ENCODE measurements around the gene MAP3K3. TPM values are rescaled to one million over a fixed set of nuclear protein-coding genes. Genes with fewer than 3 reads are reported as not detected.

MAP3K3 gene
- total and polyA plus RNA-seq, 9 of the 15 experiments (the other 6 are each of a cell fraction or from before 2014, with no cell fraction given) = 0.69 to 16.5 (median 12.1) TPM

DNA sequence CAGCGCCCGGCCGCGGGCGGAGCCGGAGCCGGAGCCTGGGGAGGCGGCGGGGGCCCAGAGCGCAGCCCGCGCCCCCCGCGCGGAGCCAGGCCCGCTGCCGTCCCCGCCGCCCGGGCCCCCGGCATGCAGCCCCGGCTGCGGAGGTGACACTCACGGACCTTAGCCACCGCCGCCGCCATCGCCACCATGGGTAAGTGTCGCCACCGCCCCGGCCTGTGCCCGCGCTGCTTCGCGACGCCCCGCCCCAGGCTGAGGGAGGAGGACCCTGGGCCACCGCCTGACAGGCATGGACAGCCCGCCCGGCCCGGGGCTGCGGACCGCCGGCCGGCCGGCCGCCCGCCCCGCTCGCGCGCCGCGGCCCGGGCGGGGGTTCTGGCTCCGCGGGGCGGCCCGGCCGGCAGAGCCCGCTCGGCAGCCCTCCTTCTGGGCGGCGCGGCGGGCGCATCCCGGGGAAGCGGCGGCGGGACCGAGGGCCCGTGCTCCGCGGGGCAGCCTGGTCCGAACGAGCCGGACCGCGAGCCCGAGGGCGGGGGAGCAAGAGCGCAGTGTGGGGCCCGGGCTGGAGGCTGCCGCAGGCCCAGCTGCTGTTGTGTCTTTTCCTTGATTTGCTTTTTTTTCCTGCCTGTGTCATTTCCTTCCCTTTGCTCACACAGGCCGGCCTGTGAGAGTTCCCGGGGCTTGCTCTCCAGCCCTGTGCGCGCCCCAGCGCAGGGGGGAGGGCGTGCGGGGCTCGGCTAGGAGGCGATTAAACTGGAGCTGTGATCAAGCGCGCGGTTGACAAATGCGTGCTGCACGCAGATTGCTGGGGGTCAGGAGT, 565 bp downstream of the MAP3K3 start (continued):
- no peak for TF ChIP-seq HMGN3 (IDR thresholded peaks at IDR 0.05; ENCODE audit: borderline replicate concordance, extremely low read depth, insufficient read length, low read depth, low read length)
- no peak for TF ChIP-seq BCL6 (CRISPR knock-in tag; IDR thresholded peaks at IDR 0.05)
- no peak for TF ChIP-seq CEBPG (CRISPR knock-in tag; IDR thresholded peaks at IDR 0.05)
- TF ChIP-seq CEBPG (tag; conservative IDR thresholded peaks at IDR 0.05 in 1 of 2, IDR thresholded peaks at IDR 0.05 in 1 of 2) = no peak
- TF ChIP-seq, protein P1, sequence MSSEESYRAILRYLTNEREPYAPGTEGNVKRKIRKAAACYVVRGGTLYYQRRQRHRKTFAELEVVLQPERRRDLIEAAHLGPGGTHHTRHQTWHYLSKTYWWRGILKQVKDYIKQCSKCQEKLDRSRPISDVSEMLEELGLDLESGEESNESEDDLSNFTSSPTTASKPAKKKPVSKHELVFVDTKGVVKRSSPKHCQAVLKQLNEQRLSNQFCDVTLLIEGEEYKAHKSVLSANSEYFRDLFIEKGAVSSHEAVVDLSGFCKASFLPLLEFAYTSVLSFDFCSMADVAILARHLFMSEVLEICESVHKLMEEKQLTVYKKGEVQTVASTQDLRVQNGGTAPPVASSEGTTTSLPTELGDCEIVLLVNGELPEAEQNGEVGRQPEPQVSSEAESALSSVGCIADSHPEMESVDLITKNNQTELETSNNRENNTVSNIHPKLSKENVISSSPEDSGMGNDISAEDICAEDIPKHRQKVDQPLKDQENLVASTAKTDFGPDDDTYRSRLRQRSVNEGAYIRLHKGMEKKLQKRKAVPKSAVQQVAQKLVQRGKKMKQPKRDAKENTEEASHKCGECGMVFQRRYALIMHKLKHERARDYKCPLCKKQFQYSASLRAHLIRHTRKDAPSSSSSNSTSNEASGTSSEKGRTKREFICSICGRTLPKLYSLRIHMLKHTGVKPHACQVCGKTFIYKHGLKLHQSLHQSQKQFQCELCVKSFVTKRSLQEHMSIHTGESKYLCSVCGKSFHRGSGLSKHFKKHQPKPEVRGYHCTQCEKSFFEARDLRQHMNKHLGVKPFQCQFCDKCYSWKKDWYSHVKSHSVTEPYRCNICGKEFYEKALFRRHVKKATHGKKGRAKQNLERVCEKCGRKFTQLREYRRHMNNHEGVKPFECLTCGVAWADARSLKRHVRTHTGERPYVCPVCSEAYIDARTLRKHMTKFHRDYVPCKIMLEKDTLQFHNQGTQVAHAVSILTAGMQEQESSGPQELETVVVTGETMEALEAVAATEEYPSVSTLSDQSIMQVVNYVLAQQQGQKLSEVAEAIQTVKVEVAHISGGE (CRISPR knock-in tag; IDR thresholded peaks at IDR 0.05) = no peak; a peak in 1 of 6 replicates
- peak; percentile 59 for TF ChIP-seq ZFX (CRISPR knock-in tag; IDR thresholded peaks at IDR 0.05)
- peak; percentile 28 for TF ChIP-seq HNRNPLL (IDR thresholded peaks at IDR 0.05; ENCODE audit: low read depth, low read length, poor library complexity, severe bottlenecking)
- TF ChIP-seq, protein P2, sequence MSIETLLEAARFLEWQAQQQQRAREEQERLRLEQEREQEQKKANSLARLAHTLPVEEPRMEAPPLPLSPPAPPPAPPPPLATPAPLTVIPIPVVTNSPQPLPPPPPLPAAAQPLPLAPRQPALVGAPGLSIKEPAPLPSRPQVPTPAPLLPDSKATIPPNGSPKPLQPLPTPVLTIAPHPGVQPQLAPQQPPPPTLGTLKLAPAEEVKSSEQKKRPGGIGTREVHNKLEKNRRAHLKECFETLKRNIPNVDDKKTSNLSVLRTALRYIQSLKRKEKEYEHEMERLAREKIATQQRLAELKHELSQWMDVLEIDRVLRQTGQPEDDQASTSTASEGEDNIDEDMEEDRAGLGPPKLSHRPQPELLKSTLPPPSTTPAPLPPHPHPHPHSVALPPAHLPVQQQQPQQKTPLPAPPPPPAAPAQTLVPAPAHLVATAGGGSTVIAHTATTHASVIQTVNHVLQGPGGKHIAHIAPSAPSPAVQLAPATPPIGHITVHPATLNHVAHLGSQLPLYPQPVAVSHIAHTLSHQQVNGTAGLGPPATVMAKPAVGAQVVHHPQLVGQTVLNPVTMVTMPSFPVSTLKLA (conservative IDR thresholded peaks at IDR 0.05) = 0 out of 4 replicates have a peak, but pooled peaks of 1 of the 2 experiments have one; percentile 38
- no peak for TF ChIP-seq ZNF696 (CRISPR knock-in tag; conservative IDR thresholded peaks at IDR 0.05)
- TF ChIP-seq RBM14 (IDR thresholded peaks at IDR 0.05; ENCODE audit: borderline replicate concordance, insufficient read depth, low read depth, low read length) = no peak
- TF ChIP-seq ZSCAN32 (CRISPR knock-in tag; IDR thresholded peaks at IDR 0.05) = no peak
- no peak; the same call in 1 of the 2 replicates for TF ChIP-seq MYC (IDR thresholded peaks at IDR 0.05; ENCODE audit: low read depth, low read length)
- TF ChIP-seq MYC (CRISPR knock-in tag; IDR thresholded peaks at IDR 0.05; ENCODE audit: borderline replicate concordance, low read depth) = no peak
- peak; percentile 27 for TF ChIP-seq SAP30 (IDR thresholded peaks at IDR 0.05; ENCODE audit: borderline replicate concordance, insufficient read depth, low read depth, low read length, poor library complexity, severe bottlenecking)
- no peak; a peak in 1 of 4 replicates for TF ChIP-seq SIN3A (IDR thresholded peaks at IDR 0.05; ENCODE audit: borderline replicate concordance in 2 of 2, control insufficient read depth in 1 of 2, low read depth in 2 of 2, low read length in 2 of 2)
- peak; percentile 78 for TF ChIP-seq RBBP5 (IDR thresholded peaks at IDR 0.05; ENCODE audit: borderline replicate concordance, insufficient read depth, low read length, poor library complexity, severe bottlenecking)
- TF ChIP-seq MTF1 (CRISPR knock-in tag; IDR thresholded peaks at IDR 0.05; ENCODE audit: borderline replicate concordance) = no peak
- TF ChIP-seq NFIX (CRISPR knock-in tag; IDR thresholded peaks at IDR 0.05; ENCODE audit: low read depth) = no peak
- peak; percentile 19 for TF ChIP-seq TBP (optimal IDR thresholded peaks at IDR 0.05; ENCODE audit: low read depth, low read length)
